ENCODE results near the gene TUT1. TPM values are rescaled to one million over a fixed set of nuclear protein-coding genes. Genes with fewer than 3 reads are reported as not detected.

TUT1 gene
- total RNA-seq, 1 donor from 2014 or later = 22.1 TPM

GRCh38 chr11:62536301-62536957, 54.9 kb downstream of the TUT1 start:
- Mint-ChIP-seq H3K27me3 (no peaks in the 10 kb centered on the region), H3K4me3 (peak overlapping the region; percentile 34), H3K36me3 (peaks cover 38% of the 10 kb centered on the region), H3K27ac (peak overlapping the region; percentile 70), H3K9me3 (no peaks in the 10 kb centered on the region), H3K4me1 (ENCODE audit: unreplicated experiment) (peaks cover 27% of the 10 kb centered on the region)
- DNase-seq (ENCODE audit: extremely low spot score, unreplicated experiment) = no peak
- TF ChIP-seq CTCF (conservative IDR thresholded peaks at IDR 0.05) = no peak

GRCh38 chr11:62535802-62536201, 55.5 kb downstream of the TUT1 start:
- no peaks in the 10 kb centered on the region for H3K27me3 Mint-ChIP-seq
- no peaks in the 10 kb centered on the region for H3K9me3 Mint-ChIP-seq
- TF ChIP-seq CTCF (conservative IDR thresholded peaks at IDR 0.05) = no peak
- no peak overlapping the region for H3K4me3 Mint-ChIP-seq
- no peak overlapping the region for H3K27ac Mint-ChIP-seq
- H3K4me1 Mint-ChIP-seq (ENCODE audit: unreplicated experiment) = peaks cover 21% of the 10 kb centered on the region
- DNase-seq (ENCODE audit: extremely low spot score, unreplicated experiment) = no peak
- peaks cover 44% of the 10 kb centered on the region for H3K36me3 Mint-ChIP-seq

- H3K27ac Mint-ChIP-seq = peak overlapping the region; percentile 25
- no peak for TF ChIP-seq CTCF (conservative IDR thresholded peaks at IDR 0.05)
- peaks cover 16% of the 10 kb centered on the region for H3K4me1 Mint-ChIP-seq (ENCODE audit: unreplicated experiment)
- no peak for DNase-seq (ENCODE audit: extremely low spot score, unreplicated experiment)
- H3K27me3 Mint-ChIP-seq = no peaks in the 10 kb centered on the region
- H3K4me3 Mint-ChIP-seq = peak overlapping the region; percentile 12
- H3K9me3 Mint-ChIP-seq = no peaks in the 10 kb centered on the region
- H3K36me3 Mint-ChIP-seq = peaks cover 53% of the 10 kb centered on the region
Measured at GRCh38 chr11:62534779-62535545, 56.4 kb downstream of the TUT1 start.

- Mint-ChIP-seq H3K4me3 (no peak overlapping the region), H3K27ac (peak overlapping the region; percentile 31), H3K9me3 (peaks cover 9% of the 10 kb centered on the region), H3K36me3 (peaks cover 75% of the 10 kb centered on the region), H3K27me3 (no peaks in the 10 kb centered on the region), H3K4me1 (ENCODE audit: unreplicated experiment) (peaks cover 4% of the 10 kb centered on the region)
- no peak for DNase-seq (ENCODE audit: extremely low spot score, unreplicated experiment)
- TF ChIP-seq CTCF (conservative IDR thresholded peaks at IDR 0.05) = no peak
Measured at GRCh38 chr11:62532096-62532495, 59.2 kb downstream of the TUT1 start.

Small RNAs within 50 kb of the gene (microRNA-seq; reads per million reads assigned to microRNA genes)
- gene MIR6747 = 1.1 reads per million

Other genes with a start within 250 kb of the TUT1 start
- not detected in 2 replicates for gene SCGB1A1, start 172.5 kb downstream of the TUT1 start, total RNA-seq (ENCODE audit: low replicate concordance)
- gene AHNAK, start 44.7 kb downstream of the TUT1 start, total RNA-seq (ENCODE audit: low replicate concordance) = 302 and 656 TPM in 2 replicates
- gene EEF1G, start 17.6 kb downstream of the TUT1 start, total RNA-seq (ENCODE audit: low replicate concordance) = 1,846 and 2,051 TPM in 2 replicates
- 148 and 152 TPM in 2 replicates for gene MTA2, start 10.3 kb upstream of the TUT1 start, total RNA-seq (ENCODE audit: low replicate concordance)
- gene EML3, start 21.3 kb upstream of the TUT1 start, total RNA-seq (ENCODE audit: low replicate concordance) = 46.0 and 76.0 TPM in 2 replicates
- gene ROM1, start 21.7 kb upstream of the TUT1 start, total RNA-seq (ENCODE audit: low replicate concordance) = 1.4 and 1.8 TPM in 2 replicates
- 43.4 and 50.0 TPM in 2 replicates for gene B3GAT3, start 30.5 kb upstream of the TUT1 start, total RNA-seq (ENCODE audit: low replicate concordance)
- gene GANAB, start 55.1 kb upstream of the TUT1 start, total RNA-seq (ENCODE audit: low replicate concordance) = 278 and 372 TPM in 2 replicates
- gene INTS5, start 61.8 kb upstream of the TUT1 start, total RNA-seq (ENCODE audit: low replicate concordance) = 26.5 and 28.3 TPM in 2 replicates
- gene C11orf98, start 73.7 kb upstream of the TUT1 start, total RNA-seq (ENCODE audit: low replicate concordance) = 69.1 and 69.2 TPM in 2 replicates
- gene CSKMT, start 73.8 kb upstream of the TUT1 start, total RNA-seq (ENCODE audit: low replicate concordance) = 17.7 and 28.0 TPM in 2 replicates
- 11.2 and 11.7 TPM in 2 replicates for gene UQCC3, start 80.2 kb upstream of the TUT1 start, total RNA-seq (ENCODE audit: low replicate concordance)
- gene LBHD1, start 80.7 kb upstream of the TUT1 start, total RNA-seq (ENCODE audit: low replicate concordance) = 6.1 and 8.1 TPM in 2 replicates
- gene UBXN1, start 87.5 kb upstream of the TUT1 start, total RNA-seq (ENCODE audit: low replicate concordance) = 76.5 and 113 TPM in 2 replicates
- 0.21 and 1.0 TPM in 2 replicates for gene LRRN4CL, start 98.0 kb upstream of the TUT1 start, total RNA-seq (ENCODE audit: low replicate concordance)
- 93.5 and 94.6 TPM in 2 replicates for gene BSCL2, start 115.9 kb upstream of the TUT1 start, total RNA-seq (ENCODE audit: low replicate concordance)
- gene GNG3, start 116.2 kb upstream of the TUT1 start, total RNA-seq (ENCODE audit: low replicate concordance) = 0.88 and 4.7 TPM in 2 replicates
- gene HNRNPUL2, start 135.9 kb upstream of the TUT1 start, total RNA-seq (ENCODE audit: low replicate concordance) = 44.8 and 63.7 TPM in 2 replicates
- 34.1 and 39.0 TPM in 2 replicates for gene TTC9C, start 137.0 kb upstream of the TUT1 start, total RNA-seq (ENCODE audit: low replicate concordance)
- gene ZBTB3, start 162.6 kb upstream of the TUT1 start, total RNA-seq (ENCODE audit: low replicate concordance) = 6.3 and 10.1 TPM in 2 replicates
- gene POLR2G, start 170.1 kb upstream of the TUT1 start, total RNA-seq (ENCODE audit: low replicate concordance) = 68.8 and 98.7 TPM in 2 replicates
- 23.8 and 37.6 TPM in 2 replicates for gene TAF6L, start 179.9 kb upstream of the TUT1 start, total RNA-seq (ENCODE audit: low replicate concordance)
- gene TMEM179B, start 195.9 kb upstream of the TUT1 start, total RNA-seq (ENCODE audit: low replicate concordance) = 41.1 and 53.1 TPM in 2 replicates
- 21.9 and 23.3 TPM in 2 replicates for gene TMEM223, start 200.5 kb upstream of the TUT1 start, total RNA-seq (ENCODE audit: low replicate concordance)
- gene NXF1, start 213.9 kb upstream of the TUT1 start, total RNA-seq (ENCODE audit: low replicate concordance) = 111 TPM in 2 replicates
- 42.4 and 51.7 TPM in 2 replicates for gene STX5, start 240.5 kb upstream of the TUT1 start, total RNA-seq (ENCODE audit: low replicate concordance)
- gene TEX54, start 241.3 kb upstream of the TUT1 start, total RNA-seq (ENCODE audit: low replicate concordance) = not detected in 2 replicates
- 47.6 and 58.3 TPM in 2 replicates for gene WDR74, start 248.1 kb upstream of the TUT1 start, total RNA-seq (ENCODE audit: low replicate concordance)